A673 (cell line): ENCODE data around the gene MAL.

Experiments used
- EZH2 ChIP-seq: fragments of 200-600 bp; sonication (generic); IDR thresholded peaks from 2 replicates; pipeline ENCODE4 v1.6.1; 2017; ENCODE audit warnings: borderline replicate concordance, low read depth, mild to moderate bottlenecking, mixed read lengths, antibody characterized with exemption, low read length; ENCODE audit not compliant: poor library complexity, severe bottlenecking
- TF ChIP-seq, protein P1 (sequence below): fragments of 300-800, 200-600 bp; sonication (generic); conservative IDR thresholded peaks from 2 replicates; pipeline ENCODE4 v1.5.1; 2017; ENCODE audit warnings: low read depth, mild to moderate bottlenecking, antibody characterized with exemption, low read length, moderate library complexity, mixed read lengths

DNA sequence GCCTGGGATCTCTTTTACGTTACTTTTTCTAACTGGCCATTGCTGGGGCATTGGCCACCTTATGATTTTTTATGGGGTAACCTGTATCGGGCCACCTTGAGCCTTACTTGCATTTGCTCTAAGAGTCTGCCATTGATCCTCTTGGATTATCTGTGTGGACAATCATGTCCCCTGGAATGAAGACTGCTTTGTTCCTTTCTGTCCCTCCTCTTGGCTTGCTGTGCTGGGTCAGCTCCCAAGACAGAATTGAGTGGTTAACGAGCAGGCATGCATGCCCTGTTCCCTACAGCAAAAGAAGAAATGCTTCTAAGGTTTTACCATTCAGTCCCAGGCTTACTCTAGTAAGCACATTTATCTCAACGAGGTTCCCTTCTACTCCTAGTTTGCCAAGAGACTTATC is 46.3 kb downstream of the MAL start:
- TF ChIP-seq, protein P1, sequence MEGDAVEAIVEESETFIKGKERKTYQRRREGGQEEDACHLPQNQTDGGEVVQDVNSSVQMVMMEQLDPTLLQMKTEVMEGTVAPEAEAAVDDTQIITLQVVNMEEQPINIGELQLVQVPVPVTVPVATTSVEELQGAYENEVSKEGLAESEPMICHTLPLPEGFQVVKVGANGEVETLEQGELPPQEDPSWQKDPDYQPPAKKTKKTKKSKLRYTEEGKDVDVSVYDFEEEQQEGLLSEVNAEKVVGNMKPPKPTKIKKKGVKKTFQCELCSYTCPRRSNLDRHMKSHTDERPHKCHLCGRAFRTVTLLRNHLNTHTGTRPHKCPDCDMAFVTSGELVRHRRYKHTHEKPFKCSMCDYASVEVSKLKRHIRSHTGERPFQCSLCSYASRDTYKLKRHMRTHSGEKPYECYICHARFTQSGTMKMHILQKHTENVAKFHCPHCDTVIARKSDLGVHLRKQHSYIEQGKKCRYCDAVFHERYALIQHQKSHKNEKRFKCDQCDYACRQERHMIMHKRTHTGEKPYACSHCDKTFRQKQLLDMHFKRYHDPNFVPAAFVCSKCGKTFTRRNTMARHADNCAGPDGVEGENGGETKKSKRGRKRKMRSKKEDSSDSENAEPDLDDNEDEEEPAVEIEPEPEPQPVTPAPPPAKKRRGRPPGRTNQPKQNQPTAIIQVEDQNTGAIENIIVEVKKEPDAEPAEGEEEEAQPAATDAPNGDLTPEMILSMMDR: no peak
- TF ChIP-seq EZH2: no peak
